ENCODE results near the gene KCTD17. TPM values are rescaled to one million over a fixed set of nuclear protein-coding genes. Genes with fewer than 3 reads are reported as not detected.

KCTD17 gene
- polyA plus RNA-seq, 3 donors: 8.4 to 40.0 (median 9.0) TPM

DNA sequence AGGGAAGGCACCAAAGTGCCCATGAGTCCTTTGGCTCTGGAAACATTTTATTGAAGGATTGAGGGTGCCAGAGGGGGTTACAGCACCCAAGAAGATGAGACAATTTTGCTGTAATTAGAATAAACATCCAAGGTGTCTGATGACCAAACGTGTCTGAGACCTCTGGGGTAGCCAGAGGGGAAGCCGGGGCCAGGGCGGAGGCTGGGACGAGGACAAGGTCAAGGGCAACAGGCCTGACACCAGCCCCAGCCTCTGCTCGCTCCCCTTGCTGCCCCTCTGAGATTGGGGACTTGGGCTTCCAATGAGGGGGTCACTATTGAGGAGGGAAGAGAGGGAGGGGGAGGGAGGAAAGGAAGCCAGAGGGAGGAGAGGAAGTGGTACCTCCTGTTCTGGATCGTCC is 32.4 kb downstream of the KCTD17 start:
- Mint-ChIP-seq H3K36me3 (no peaks in the 10 kb centered on the region), H3K4me3 (no peak overlapping the region), H3K27me3 (ENCODE audit: low read depth in 3 of 3) (peaks cover 8 to 12% (median 9%) of the 10 kb centered on the region in 3 donors), H3K27ac (no peak overlapping the region), H3K4me1 (peaks cover 12% of the 10 kb centered on the region), H3K9me3 (peaks cover 0 to 2% (median 0%) of the 10 kb centered on the region in 7 donors)
- H3K9ac ChIP-seq (ENCODE audit: insufficient read depth, low read length, poor library complexity, severe bottlenecking): no peak overlapping the region
- H2AFZ ChIP-seq (ENCODE audit: insufficient read depth, low read depth, low read length, poor library complexity, severe bottlenecking): no peak overlapping the region
- no peak overlapping the region for H3K27ac ChIP-seq (ENCODE audit: low read depth in 1 of 2, low read length in 2 of 2)
- WGBS (ENCODE audit: insufficient coverage): 74% methylated on average over 5 of the region's 6 CpGs
- no peak overlapping the region for H3K4me2 ChIP-seq (replicated peaks; ENCODE audit: extremely low read depth, low read length, poor library complexity, severe bottlenecking)
- no peaks in the 10 kb centered on the region for H4K20me1 ChIP-seq (ENCODE audit: insufficient read depth, low read length)
- peaks cover 5 to 10% of the 10 kb centered on the region in 2 donors for H3K4me1 ChIP-seq (ENCODE audit: control insufficient read depth in 1 of 2, insufficient read depth in 2 of 2, low read length in 2 of 2)
- H3K9me3 ChIP-seq (replicated peaks in 1 of 2; ENCODE audit: control insufficient read depth in 1 of 2, insufficient read depth in 1 of 2, low read length in 2 of 2): no peaks in the 10 kb centered on the region
- H3K36me3 ChIP-seq (replicated peaks in 1 of 2; ENCODE audit: control insufficient read depth in 1 of 2, insufficient read depth in 2 of 2, low read length in 2 of 2): no peaks in the 10 kb centered on the region
- H3K27me3 ChIP-seq (ENCODE audit: control insufficient read depth in 2 of 2, insufficient read depth in 2 of 2, low read length in 2 of 2): peaks cover 0 to 2% of the 10 kb centered on the region in 2 donors
- no peak overlapping the region for H3K4me3 ChIP-seq (replicated peaks in 1 of 3; ENCODE audit: low read depth in 2 of 3, low read length in 3 of 3)
- intact Hi-C loops (cut with micrococcal nuclease): no loop called here
- no peaks in the 10 kb centered on the region for H3K79me2 ChIP-seq (ENCODE audit: insufficient read depth, low read length)
- no peak for DNase-seq
- TF ChIP-seq, protein P1, sequence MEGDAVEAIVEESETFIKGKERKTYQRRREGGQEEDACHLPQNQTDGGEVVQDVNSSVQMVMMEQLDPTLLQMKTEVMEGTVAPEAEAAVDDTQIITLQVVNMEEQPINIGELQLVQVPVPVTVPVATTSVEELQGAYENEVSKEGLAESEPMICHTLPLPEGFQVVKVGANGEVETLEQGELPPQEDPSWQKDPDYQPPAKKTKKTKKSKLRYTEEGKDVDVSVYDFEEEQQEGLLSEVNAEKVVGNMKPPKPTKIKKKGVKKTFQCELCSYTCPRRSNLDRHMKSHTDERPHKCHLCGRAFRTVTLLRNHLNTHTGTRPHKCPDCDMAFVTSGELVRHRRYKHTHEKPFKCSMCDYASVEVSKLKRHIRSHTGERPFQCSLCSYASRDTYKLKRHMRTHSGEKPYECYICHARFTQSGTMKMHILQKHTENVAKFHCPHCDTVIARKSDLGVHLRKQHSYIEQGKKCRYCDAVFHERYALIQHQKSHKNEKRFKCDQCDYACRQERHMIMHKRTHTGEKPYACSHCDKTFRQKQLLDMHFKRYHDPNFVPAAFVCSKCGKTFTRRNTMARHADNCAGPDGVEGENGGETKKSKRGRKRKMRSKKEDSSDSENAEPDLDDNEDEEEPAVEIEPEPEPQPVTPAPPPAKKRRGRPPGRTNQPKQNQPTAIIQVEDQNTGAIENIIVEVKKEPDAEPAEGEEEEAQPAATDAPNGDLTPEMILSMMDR (IDR thresholded peaks at IDR 0.05): no peak

DNA sequence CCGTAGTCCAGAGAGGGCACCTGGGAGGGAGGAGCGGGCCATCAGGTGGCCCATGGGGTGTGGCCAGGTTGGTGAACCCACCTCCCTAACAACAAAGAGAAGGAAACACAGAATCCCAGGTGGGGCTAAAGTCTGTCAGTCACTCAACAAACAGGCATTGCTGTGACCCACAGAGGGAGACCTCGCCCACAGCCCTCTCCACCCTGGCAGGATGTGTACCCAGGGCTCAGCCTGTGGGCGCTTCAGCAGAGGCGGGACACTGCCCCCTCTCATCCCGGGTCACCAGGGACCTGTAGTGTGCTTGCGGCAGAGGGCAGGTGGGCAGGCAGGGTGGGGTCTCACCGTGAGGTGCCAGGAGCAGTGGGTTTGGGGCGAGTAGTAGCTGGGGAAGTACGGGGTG is 32.8 kb downstream of the KCTD17 start:
- no peak overlapping the region for H3K9ac ChIP-seq (ENCODE audit: insufficient read depth, low read length, poor library complexity, severe bottlenecking)
- no peaks in the 10 kb centered on the region for H3K9me3 ChIP-seq (replicated peaks in 1 of 2; ENCODE audit: control insufficient read depth in 1 of 2, insufficient read depth in 1 of 2, low read length in 2 of 2)
- WGBS (ENCODE audit: insufficient coverage): 85% methylated on average over 7 of the region's 10 CpGs
- Mint-ChIP-seq H3K4me1 (peaks cover 7% of the 10 kb centered on the region), H3K36me3 (no peaks in the 10 kb centered on the region), H3K4me3 (no peak overlapping the region), H3K27me3 (ENCODE audit: low read depth in 3 of 3) (peaks cover 9 to 12% (median 10%) of the 10 kb centered on the region in 3 donors), H3K27ac (no peak overlapping the region), H3K9me3 (no peaks in the 10 kb centered on the region)
- H3K4me1 ChIP-seq (ENCODE audit: control insufficient read depth in 1 of 2, insufficient read depth in 2 of 2, low read length in 2 of 2): peaks cover 5 to 8% of the 10 kb centered on the region in 2 donors
- H3K4me3 ChIP-seq (replicated peaks in 1 of 3; ENCODE audit: low read depth in 2 of 3, low read length in 3 of 3): no peak overlapping the region
- no peaks in the 10 kb centered on the region for H3K79me2 ChIP-seq (ENCODE audit: insufficient read depth, low read length)
- no peaks in the 10 kb centered on the region for H4K20me1 ChIP-seq (ENCODE audit: insufficient read depth, low read length)
- H3K27me3 ChIP-seq (ENCODE audit: control insufficient read depth in 2 of 2, insufficient read depth in 2 of 2, low read length in 2 of 2): no peaks in the 10 kb centered on the region
- no peak overlapping the region for H3K4me2 ChIP-seq (replicated peaks; ENCODE audit: extremely low read depth, low read length, poor library complexity, severe bottlenecking)
- intact Hi-C loops (cut with micrococcal nuclease): no loop called here
- DNase-seq: no peak
- H3K27ac ChIP-seq (ENCODE audit: low read depth in 1 of 2, low read length in 2 of 2): no peak overlapping the region
- H3K36me3 ChIP-seq (replicated peaks in 1 of 2; ENCODE audit: control insufficient read depth in 1 of 2, insufficient read depth in 2 of 2, low read length in 2 of 2): no peaks in the 10 kb centered on the region
- H2AFZ ChIP-seq (ENCODE audit: insufficient read depth, low read depth, low read length, poor library complexity, severe bottlenecking): no peak overlapping the region
- TF ChIP-seq, protein P1 (IDR thresholded peaks at IDR 0.05): no peak
